Lower lobe of right lung (tissue), 2 donors: ENCODE data around the gene GNMT. TPM values are rescaled to one million over a fixed set of nuclear protein-coding genes. Genes with fewer than 3 reads are reported as not detected.
A peak's percentile ranks its signal among the peaks of the same experiment; 100 is the strongest.

Experiments
- ATAC-seq, 2 donors: fragments of 200-7000 bp; cut with Tn5 transposase; one replicate each; pipeline ENCODE4 v1.9.1; 2020 to 2022; ENCODE audit warnings: mild to moderate bottlenecking in 2 of 2, moderate library complexity in 2 of 2
- DNase-seq: peaks from one replicate; pipeline ENCODE4 v3.0.0-alpha.2; 2020
- H3K27ac ChIP-seq: fragments of 200-600 bp; one replicate; pipeline ENCODE4 v1.8.0; 2022
- H3K27me3 ChIP-seq: fragments of 200-600 bp; one replicate; pipeline ENCODE4 v1.8.0; 2022; ENCODE audit warnings: low read depth
- H3K36me3 ChIP-seq: fragments of 200-600 bp; one replicate; pipeline ENCODE4 v1.8.0; 2022; ENCODE audit warnings: mild to moderate bottlenecking
- H3K4me1 ChIP-seq: fragments of 200-600 bp; one replicate; pipeline ENCODE4 v1.8.0; 2022
- H3K4me3 ChIP-seq: fragments of 200-600 bp; one replicate; pipeline ENCODE4 v1.8.0; 2022; ENCODE audit warnings: mild to moderate bottlenecking
- H3K9me3 ChIP-seq: fragments of 200-600 bp; one replicate; pipeline ENCODE4 v1.8.0; 2022
- intact Hi-C: fragments of 100-400 bp; cut with DNase I; formaldehyde crosslinking; loops from one replicate; pipeline ENCODE4 v1.11.0; 2022
- total RNA-seq: library from RNA; stranded (reverse); fragmentation: NEBNext Ultra II Directional; extraction: Animal tissue kit (Norgen Biotek cat#: 25700); gene quantifications from one replicate; pipeline ENCODE4 v1.2.1, GENCODE V29; 2021
- TF ChIP-seq, protein P1 (sequence below): fragments of 200-600 bp; IDR thresholded peaks from one replicate; pipeline ENCODE4 v1.8.0; 2022; ENCODE audit warnings: antibody characterized with exemption, mild to moderate bottlenecking
- donor health status: DM: no; HTN: yes; CAD: no; lungs with severe emphysema.

GNMT gene
- total RNA-seq, 1 donor from 2014 or later = 2.4 TPM

DNA sequence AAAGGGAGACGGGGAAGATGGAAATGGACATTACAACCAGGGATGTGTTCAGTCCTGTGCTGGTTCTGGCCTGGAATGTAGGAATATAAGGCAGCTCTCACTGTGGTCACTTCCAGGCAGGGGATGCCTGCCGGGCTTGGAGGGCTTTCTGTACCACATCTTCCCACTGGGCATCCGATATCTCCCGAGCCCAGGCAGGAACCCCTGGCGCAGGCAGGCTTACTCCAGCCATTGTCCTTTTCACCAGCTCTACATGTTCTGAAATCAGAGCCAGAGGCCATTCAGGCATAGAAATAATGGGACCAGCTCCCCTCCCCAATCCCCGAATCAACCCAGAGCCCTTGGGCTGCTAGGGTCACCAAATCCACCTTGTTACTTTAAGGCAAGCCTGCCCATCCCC is 51.8 kb downstream of the GNMT start:
- Histone ChIP-seq H3K4me1 (peaks cover 39% of the 10 kb centered on the region), H3K9me3 (no peaks in the 10 kb centered on the region), H3K27ac (no peak overlapping the region), H3K4me3 (peak overlapping the region; percentile 69), H3K27me3 (no peaks in the 10 kb centered on the region), H3K36me3 (peaks cover 52% of the 10 kb centered on the region)
- ATAC-seq (no peak), DNase-seq (no peak)
- TF ChIP-seq, protein P1, sequence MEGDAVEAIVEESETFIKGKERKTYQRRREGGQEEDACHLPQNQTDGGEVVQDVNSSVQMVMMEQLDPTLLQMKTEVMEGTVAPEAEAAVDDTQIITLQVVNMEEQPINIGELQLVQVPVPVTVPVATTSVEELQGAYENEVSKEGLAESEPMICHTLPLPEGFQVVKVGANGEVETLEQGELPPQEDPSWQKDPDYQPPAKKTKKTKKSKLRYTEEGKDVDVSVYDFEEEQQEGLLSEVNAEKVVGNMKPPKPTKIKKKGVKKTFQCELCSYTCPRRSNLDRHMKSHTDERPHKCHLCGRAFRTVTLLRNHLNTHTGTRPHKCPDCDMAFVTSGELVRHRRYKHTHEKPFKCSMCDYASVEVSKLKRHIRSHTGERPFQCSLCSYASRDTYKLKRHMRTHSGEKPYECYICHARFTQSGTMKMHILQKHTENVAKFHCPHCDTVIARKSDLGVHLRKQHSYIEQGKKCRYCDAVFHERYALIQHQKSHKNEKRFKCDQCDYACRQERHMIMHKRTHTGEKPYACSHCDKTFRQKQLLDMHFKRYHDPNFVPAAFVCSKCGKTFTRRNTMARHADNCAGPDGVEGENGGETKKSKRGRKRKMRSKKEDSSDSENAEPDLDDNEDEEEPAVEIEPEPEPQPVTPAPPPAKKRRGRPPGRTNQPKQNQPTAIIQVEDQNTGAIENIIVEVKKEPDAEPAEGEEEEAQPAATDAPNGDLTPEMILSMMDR = no peak
- intact Hi-C loops = no loop called here

DNA sequence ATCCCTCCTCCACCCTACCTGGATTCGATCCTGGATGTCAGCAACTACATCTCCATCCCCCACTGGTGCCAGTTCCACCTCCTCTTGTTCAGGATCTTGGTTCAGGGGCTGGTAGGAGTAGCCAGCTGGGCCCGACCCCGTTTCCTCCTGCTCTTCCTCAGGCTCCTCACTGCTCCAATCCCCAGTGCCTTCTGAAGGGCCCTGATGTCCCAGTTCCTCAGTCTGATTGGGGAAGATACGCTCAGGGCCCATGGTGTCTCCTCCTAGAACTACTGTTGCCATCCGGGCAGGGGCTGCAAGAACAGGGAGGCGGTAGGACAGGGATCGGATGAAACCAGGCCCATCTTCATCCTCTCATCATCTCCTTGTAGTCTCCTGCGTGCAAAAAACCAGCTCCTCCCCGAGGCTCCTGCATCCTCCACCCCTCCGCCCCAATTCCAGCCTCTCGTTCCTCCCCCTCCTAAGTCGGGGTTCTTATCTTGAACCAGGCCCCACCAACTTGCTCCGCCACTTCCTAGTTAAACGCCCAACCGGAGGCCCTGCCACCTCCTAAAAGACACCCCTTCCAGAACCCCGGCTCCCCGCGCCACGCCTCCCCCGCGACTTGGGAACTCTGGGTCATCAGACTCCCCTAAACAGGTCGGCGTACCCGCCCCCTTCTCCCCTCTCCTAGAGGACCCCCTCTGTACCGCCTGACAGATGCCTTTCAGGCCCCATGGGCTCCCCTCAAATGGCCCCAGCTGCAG is 52.7 kb downstream of the GNMT start:
- Histone ChIP-seq H3K4me3 (peak overlapping the region; percentile 69), H3K27ac (peak overlapping the region; percentile 72), H3K4me1 (peaks cover 41% of the 10 kb centered on the region), H3K36me3 (peaks cover 52% of the 10 kb centered on the region), H3K27me3 (no peaks in the 10 kb centered on the region), H3K9me3 (no peaks in the 10 kb centered on the region)
- no peak for DNase-seq
- TF ChIP-seq, protein P1 = no peak
- intact Hi-C loops = no loop called here
- ATAC-seq = peak in 1 of 2 donors; percentile 55

Other genes with a start within 250 kb of the GNMT start
- gene PRPH2, start 238.2 kb upstream of the GNMT start, total RNA-seq = 0.68 TPM
- gene TBCC, start 214.7 kb upstream of the GNMT start, total RNA-seq = 19.3 TPM
- 20.7 TPM for gene BICRAL, start 178.7 kb upstream of the GNMT start, total RNA-seq
- gene RPL7L1, start 81.1 kb upstream of the GNMT start, total RNA-seq = 64.5 TPM
- 9.8 TPM for gene PTCRA, start 44.7 kb upstream of the GNMT start, total RNA-seq
- 84.0 TPM for gene CNPY3, start 31.3 kb upstream of the GNMT start, total RNA-seq
- gene PEX6, start 18.4 kb downstream of the GNMT start, total RNA-seq = 33.3 TPM
- gene PPP2R5D, start 23.8 kb downstream of the GNMT start, total RNA-seq = 24.5 TPM
- gene MEA1, start 53.2 kb downstream of the GNMT start, total RNA-seq = 44.8 TPM
- gene KLHDC3, start 53.5 kb downstream of the GNMT start, total RNA-seq = 59.3 TPM
- gene RRP36, start 60.9 kb downstream of the GNMT start, total RNA-seq = 35.3 TPM
- 16.1 TPM for gene CUL7, start 93.1 kb downstream of the GNMT start, total RNA-seq
- 40.1 TPM for gene MRPL2, start 98.7 kb downstream of the GNMT start, total RNA-seq
- gene KLC4, start 98.9 kb downstream of the GNMT start, total RNA-seq = 45.2 TPM
- 81.0 TPM for gene PTK7, start 115.6 kb downstream of the GNMT start, total RNA-seq
- 29.2 TPM for gene SRF, start 210.5 kb downstream of the GNMT start, total RNA-seq
- gene CUL9, start 221.4 kb downstream of the GNMT start, total RNA-seq = 41.8 TPM